HEK293T (cell line): ENCODE data around the gene SKAP1.

Experiments
- CTCF ChIA-PET: fragments of 350-600 bp; formaldehyde crosslinking; extraction: SDS; loops from one replicate; lab custom pipeline; 2021; ENCODE audit warnings: antibody characterized with exemption, inconsistent platforms; lab: Yijun Ruan, JAX
- POLR2A ChIA-PET: fragments of 350-600 bp; formaldehyde crosslinking; extraction: SDS; loops from one replicate; lab custom pipeline; 2020; ENCODE audit warnings: antibody characterized with exemption, inconsistent platforms; lab: Yijun Ruan, JAX
- DNase-seq: peaks from one replicate; pipeline ENCODE4 v3.0.0; 2012; ENCODE audit warnings: mixed read lengths; ENCODE audit errors: extremely low spot score
- ARNT ChIP-seq: fragments of 450-650 bp; IDR thresholded peaks from 2 replicates; pipeline ENCODE4 v1.6.1; 2017; ENCODE audit warnings: mild to moderate bottlenecking
- BHLHE40 ChIP-seq: fragments of 450-650 bp; IDR thresholded peaks from 2 replicates; pipeline ENCODE4 v1.6.1; 2016; ENCODE audit warnings: mild to moderate bottlenecking, moderate library complexity, borderline replicate concordance
- CTBP1 ChIP-seq: fragments of 450-650 bp; IDR thresholded peaks from 2 replicates; pipeline ENCODE4 v1.6.1; 2016; ENCODE audit warnings: borderline replicate concordance
- ELF4 ChIP-seq: fragments of 450-650 bp; IDR thresholded peaks from 2 replicates; pipeline ENCODE4 v1.6.1; 2017; ENCODE audit warnings: antibody characterized with exemption
- FOXA1 ChIP-seq: fragments of 450-650 bp; IDR thresholded peaks from 2 replicates; pipeline ENCODE4 v1.6.1; 2016; ENCODE audit warnings: mild to moderate bottlenecking
- FOXK2 ChIP-seq: fragments of 450-650 bp; IDR thresholded peaks from 2 replicates; pipeline ENCODE4 v1.6.1; 2016; ENCODE audit warnings: mild to moderate bottlenecking
- FOXM1 ChIP-seq: fragments of 450-650 bp; IDR thresholded peaks from 2 replicates; pipeline ENCODE4 v1.6.1; 2017; ENCODE audit warnings: mild to moderate bottlenecking, borderline replicate concordance
- HDGF ChIP-seq: fragments of 450-650 bp; IDR thresholded peaks from 2 replicates; pipeline ENCODE4 v1.6.1; 2017; ENCODE audit warnings: antibody characterized with exemption, borderline replicate concordance
- L3MBTL2 ChIP-seq: fragments of 450-650 bp; conservative IDR thresholded peaks from 2 replicates; pipeline ENCODE4 v1.6.1; 2016; ENCODE audit warnings: mild to moderate bottlenecking
- LEF1 ChIP-seq: fragments of 450-650 bp; IDR thresholded peaks from 2 replicates; pipeline ENCODE4 v1.6.1; 2017; ENCODE audit warnings: mild to moderate bottlenecking, borderline replicate concordance
- NFRKB ChIP-seq: fragments of 450-650 bp; IDR thresholded peaks from 2 replicates; pipeline ENCODE4 v1.6.1; 2016; ENCODE audit warnings: mild to moderate bottlenecking, moderate library complexity
- PKNOX1 ChIP-seq: fragments of 450-650 bp; IDR thresholded peaks from 2 replicates; pipeline ENCODE4 v1.6.1; 2016
- SP1 ChIP-seq: fragments of 450-650 bp; IDR thresholded peaks from 2 replicates; pipeline ENCODE4 v1.6.1; 2017
- SUZ12 ChIP-seq: fragments of 450-650 bp; IDR thresholded peaks from 2 replicates; pipeline ENCODE4 v1.6.1; 2016; ENCODE audit warnings: mild to moderate bottlenecking
- TARDBP ChIP-seq: fragments of 450-650 bp; IDR thresholded peaks from 2 replicates; pipeline ENCODE4 v1.6.1; 2016
- ZNF384 ChIP-seq: fragments of 450-650 bp; IDR thresholded peaks from 2 replicates; pipeline ENCODE4 v1.6.1; 2016

Gene SKAP1

GRCh38 chr17:48129981-48130380 is 300.0 kb downstream of the SKAP1 start:
- DNase-seq, result no peak
- ChIA-PET CTCF (interaction anchor here (0.6 to 2.1 kb wide), 5 partner anchors 14 to 159 kb away, joined by 3 to 11 read pairs (median 5); partner anchors contain the start of gene CDK5RAP3), POLR2A (no interaction called here)
- TF ChIP-seq FOXM1 (no peak), BHLHE40 (no peak), NFRKB (no peak), CTBP1 (no peak), TARDBP (no peak), FOXA1 (no peak), ARNT (no peak), ZNF384 (no peak), HDGF (no peak), PKNOX1 (no peak), ELF4 (no peak), SUZ12 (no peak), FOXK2 (no peak), LEF1 (no peak), L3MBTL2 (no peak)

- no peak for TF ChIP-seq ELF4
- no peak for TF ChIP-seq FOXA1
- TF ChIP-seq CTBP1, result no peak
- no peak for TF ChIP-seq PKNOX1
- TF ChIP-seq HDGF, result no peak
- TF ChIP-seq NFRKB, result no peak
- no peak for TF ChIP-seq ARNT
- no peak for TF ChIP-seq BHLHE40
- TF ChIP-seq LEF1, result no peak
- no peak for TF ChIP-seq SP1
- TF ChIP-seq SUZ12, result no peak
- TF ChIP-seq FOXK2, result no peak
- TF ChIP-seq L3MBTL2, result no peak
- TF ChIP-seq ZNF384, result no peak
- no peak for TF ChIP-seq TARDBP
- no peak for TF ChIP-seq FOXM1
- ChIA-PET CTCF (interaction anchor here (1.6 kb wide), 1 partner anchor 133 kb away, joined by 3 read pairs; no protein-coding TSS in a partner anchor), POLR2A (interaction anchor here (1.1 kb wide), 1 partner anchor 80 kb away, joined by 4 read pairs; the partner anchor contains the start of gene NFE2L1)
- no peak for DNase-seq
These were observed 301.6 kb downstream of the SKAP1 start for GRCh38 chr17:48128400-48128799.

GRCh38 chr17:48127371-48128051 is 302.5 kb downstream of the SKAP1 start:
- ChIA-PET POLR2A (interaction anchor here (1.1 kb wide), 1 partner anchor 79 kb away, joined by 4 read pairs; the partner anchor contains the start of gene NFE2L1), CTCF (no interaction called here)
- no peak for DNase-seq
- TF ChIP-seq SUZ12, result no peak
- TF ChIP-seq CTBP1, result no peak
- TF ChIP-seq ELF4, result no peak
- no peak for TF ChIP-seq BHLHE40
- TF ChIP-seq L3MBTL2, result no peak
- TF ChIP-seq TARDBP, result no peak
- no peak for TF ChIP-seq ARNT
- TF ChIP-seq LEF1, result no peak
- no peak for TF ChIP-seq SP1
- no peak for TF ChIP-seq FOXM1
- no peak for TF ChIP-seq FOXK2
- TF ChIP-seq PKNOX1, result no peak
- no peak for TF ChIP-seq ZNF384
- no peak for TF ChIP-seq HDGF
- TF ChIP-seq NFRKB, result no peak
- TF ChIP-seq FOXA1, result no peak

- TF ChIP-seq CTBP1 (no peak), FOXK2 (no peak), ZNF384 (no peak), PKNOX1 (no peak)
- no peak for DNase-seq
- POLR2A ChIA-PET, result no interaction called here
- CTCF ChIA-PET, result interaction anchor here (0.8 to 1.7 kb wide), 2 partner anchors 46 to 100 kb away, joined by 3 to 4 read pairs; no protein-coding TSS in a partner anchor
These were observed 303.5 kb downstream of the SKAP1 start for GRCh38 chr17:48126532-48126850.

- DNase-seq, result no peak
- no peak for TF ChIP-seq ARNT
- no peak for TF ChIP-seq ZNF384
- ChIA-PET CTCF (interaction anchor here (0.8 to 1.7 kb wide), 3 partner anchors 17 to 100 kb away, joined by 3 to 4 read pairs (median 3); no protein-coding TSS in a partner anchor), POLR2A (no interaction called here)
These were observed 304.0 kb downstream of the SKAP1 start for GRCh38 chr17:48125829-48126531.
